ENCODE results near the gene CGGBP1. TPM values are rescaled to one million over a fixed set of nuclear protein-coding genes. Genes with fewer than 3 reads are reported as not detected.
A peak's percentile ranks its signal among the peaks of the same experiment; 100 is the strongest.

CGGBP1 gene, protein sequence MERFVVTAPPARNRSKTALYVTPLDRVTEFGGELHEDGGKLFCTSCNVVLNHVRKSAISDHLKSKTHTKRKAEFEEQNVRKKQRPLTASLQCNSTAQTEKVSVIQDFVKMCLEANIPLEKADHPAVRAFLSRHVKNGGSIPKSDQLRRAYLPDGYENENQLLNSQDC
- total RNA-seq = 100 to 1,000 TPM; 105 to 118 TPM

DNA sequence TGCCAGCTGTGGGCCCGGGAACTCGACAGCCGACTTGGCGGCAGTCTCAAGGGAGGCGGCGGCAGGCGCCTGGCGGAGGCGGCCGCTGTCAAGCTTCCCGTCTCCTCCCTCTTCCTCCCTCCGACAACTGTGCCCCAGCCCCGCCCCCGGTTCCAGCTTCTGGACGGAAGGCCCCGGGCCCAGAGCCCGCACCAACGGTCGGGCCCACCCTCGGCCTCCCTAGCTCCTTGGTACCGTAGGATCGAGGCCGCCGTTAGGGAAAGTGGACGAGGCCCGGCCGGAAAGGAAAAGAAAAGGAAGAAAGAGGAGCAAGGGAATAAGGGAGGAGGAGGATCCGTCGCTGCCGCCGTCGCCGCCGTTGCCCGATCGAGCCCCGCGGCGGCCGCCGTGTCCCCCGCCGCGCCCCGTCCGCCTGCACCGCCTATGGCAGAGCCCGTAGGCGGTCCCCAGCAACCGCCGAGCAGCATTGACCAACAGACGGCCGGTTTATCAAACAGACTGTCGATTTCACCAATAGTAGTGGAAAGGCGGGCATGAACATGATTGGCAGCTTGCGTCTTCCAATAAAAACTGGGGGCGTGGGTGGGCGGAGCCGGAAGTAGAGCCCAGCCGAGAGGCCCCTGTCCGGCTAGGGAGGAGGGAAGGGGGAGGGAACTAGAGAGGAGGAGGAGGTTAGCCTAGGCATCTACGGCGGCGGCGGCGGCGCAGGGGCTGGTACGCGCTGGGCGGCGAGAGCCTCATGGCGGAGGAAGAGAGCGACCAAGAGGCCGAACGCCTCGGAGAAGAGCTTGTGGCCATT lies at the start of gene CGGBP1, which contains the start of gene ZNF654:
CGGBP1 (minus strand) TSS at position 425 of the 799 bp plus-strand sequence. CDS start 3,029 bp downstream, outside the sequence.
ZNF654 (plus strand) TSS at position 675 of the 799 bp plus-strand sequence; CDS start at position 740, 65 bp downstream.
- H3K36me3 Mint-ChIP-seq (ENCODE audit: low read depth) = peaks cover 39% of the 10 kb centered on the region
- DNase-seq = peak; percentile 99
- peak within 1 kb of the TSS; percentile 99 for H3K4me3 Mint-ChIP-seq
- no peaks in the 10 kb centered on the region for H3K9me3 Mint-ChIP-seq
- H3K4me1 Mint-ChIP-seq = peaks cover 51% of the 10 kb centered on the region
- peak within 1 kb of the TSS; percentile 95 for H3K27ac Mint-ChIP-seq
- CTCF ChIA-PET = interaction anchor here (0.6 to 2.3 kb wide), 10 partner anchors 10 to 90 kb away, joined by 3 to 12 read pairs (median 4); partner anchors contain the start of gene C3orf38
- H3K27me3 Mint-ChIP-seq = no peaks in the 10 kb centered on the region
- POLR2A ChIA-PET = interaction anchor here (0.6 to 4.2 kb wide), 30 partner anchors 8 to 832 kb away, joined by 3 to 130 read pairs (median 4); partner anchors contain the start of genes C3orf38 and CHMP2B

DNA sequence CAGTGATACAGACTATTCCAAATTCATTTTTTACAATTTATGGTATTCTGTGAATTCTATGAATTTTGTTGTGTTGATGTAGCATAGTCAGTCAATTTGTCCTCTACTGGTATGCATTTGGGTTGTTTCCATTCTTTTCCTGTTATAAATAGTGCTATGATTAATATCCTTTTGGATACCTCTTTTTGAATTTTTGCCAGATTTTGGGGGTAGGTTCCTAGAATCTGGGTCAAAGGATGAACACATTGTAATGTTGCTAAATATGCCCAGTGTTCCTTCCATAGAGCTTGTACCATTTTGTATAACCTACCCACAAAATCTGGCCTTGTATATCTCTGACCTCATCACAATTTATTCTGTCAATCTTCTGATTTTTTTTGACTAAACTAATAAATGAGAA lies 46.5 kb upstream of the CGGBP1 start:
- Mint-ChIP-seq H3K27ac (no peak overlapping the region), H3K27me3 (no peaks in the 10 kb centered on the region), H3K9me3 (peaks cover 3% of the 10 kb centered on the region), H3K36me3 (ENCODE audit: low read depth) (peaks cover 27% of the 10 kb centered on the region), H3K4me3 (no peak overlapping the region), H3K4me1 (peaks cover 12% of the 10 kb centered on the region)
- ChIA-PET CTCF (interaction anchor here (1.0 kb wide), 1 partner anchor 8 kb away, joined by 3 read pairs; no protein-coding TSS in a partner anchor), POLR2A (interaction anchor here (1.1 to 1.3 kb wide), 2 partner anchors 10 to 47 kb away, joined by 3 read pairs; partner anchors contain the start of gene CGGBP1)
- no peak for DNase-seq

DNA sequence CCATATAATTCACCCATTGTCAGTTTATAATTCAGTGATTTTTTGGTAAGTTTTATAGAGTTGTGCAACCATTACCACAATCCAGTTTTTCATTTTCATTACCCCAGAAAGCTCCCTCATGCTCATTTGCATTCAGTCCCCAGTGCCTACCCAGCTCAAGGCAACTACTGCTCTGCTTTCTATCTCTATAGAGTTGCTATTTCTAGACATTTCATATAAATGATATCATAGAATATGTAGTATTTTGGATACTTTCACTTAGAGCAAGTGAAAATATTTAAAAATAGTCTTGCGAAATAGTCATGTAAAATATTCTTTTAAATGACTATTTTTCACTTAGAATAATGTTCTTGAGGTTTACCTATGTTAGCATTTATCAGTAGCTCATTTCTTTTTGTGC lies 42.3 kb upstream of the CGGBP1 start:
- Mint-ChIP-seq H3K36me3 (ENCODE audit: low read depth) (peaks cover 52% of the 10 kb centered on the region), H3K27ac (no peak overlapping the region), H3K9me3 (peaks cover 20% of the 10 kb centered on the region), H3K27me3 (no peaks in the 10 kb centered on the region), H3K4me1 (peaks cover 14% of the 10 kb centered on the region), H3K4me3 (no peak overlapping the region)
- no peak for DNase-seq
- ChIA-PET POLR2A (interaction anchor here (0.6 to 1.4 kb wide), 2 partner anchors 11 to 49 kb away, joined by 3 to 5 read pairs; no protein-coding TSS in a partner anchor), CTCF (interaction anchor here (2.1 kb wide), 1 partner anchor 12 kb away, joined by 9 read pairs; no protein-coding TSS in a partner anchor)

DNA sequence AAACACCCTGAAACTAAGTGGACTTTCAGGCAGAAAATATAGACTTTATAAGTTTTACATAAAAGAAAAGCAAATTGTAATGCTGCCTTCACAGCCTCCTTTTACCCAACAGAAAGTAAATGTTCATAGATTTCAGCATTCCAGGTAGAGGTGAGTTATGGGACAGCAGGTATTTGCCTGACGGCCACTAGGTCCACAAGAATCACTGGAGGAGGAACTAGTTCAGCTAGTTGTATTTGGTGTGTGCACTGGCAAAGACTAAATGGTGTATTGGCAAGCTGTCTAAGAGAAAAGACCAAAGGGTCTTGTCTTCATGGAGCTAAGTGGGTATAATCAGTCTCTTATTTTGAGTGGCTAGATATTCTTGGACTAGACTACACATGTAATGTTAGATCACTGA lies 34.5 kb upstream of the CGGBP1 start:
- ChIA-PET POLR2A (interaction anchor here (0.9 kb wide), 1 partner anchor 40 kb away, joined by 3 read pairs; no protein-coding TSS in a partner anchor), CTCF (interaction anchor here (0.6 kb wide), 1 partner anchor 19 kb away, joined by 3 read pairs; no protein-coding TSS in a partner anchor)
- Mint-ChIP-seq H3K9me3 (peaks cover 24% of the 10 kb centered on the region), H3K4me1 (peaks cover 2% of the 10 kb centered on the region), H3K36me3 (ENCODE audit: low read depth) (peaks cover 72% of the 10 kb centered on the region), H3K4me3 (no peak overlapping the region), H3K27ac (no peak overlapping the region), H3K27me3 (no peaks in the 10 kb centered on the region)
- DNase-seq = no peak

DNA sequence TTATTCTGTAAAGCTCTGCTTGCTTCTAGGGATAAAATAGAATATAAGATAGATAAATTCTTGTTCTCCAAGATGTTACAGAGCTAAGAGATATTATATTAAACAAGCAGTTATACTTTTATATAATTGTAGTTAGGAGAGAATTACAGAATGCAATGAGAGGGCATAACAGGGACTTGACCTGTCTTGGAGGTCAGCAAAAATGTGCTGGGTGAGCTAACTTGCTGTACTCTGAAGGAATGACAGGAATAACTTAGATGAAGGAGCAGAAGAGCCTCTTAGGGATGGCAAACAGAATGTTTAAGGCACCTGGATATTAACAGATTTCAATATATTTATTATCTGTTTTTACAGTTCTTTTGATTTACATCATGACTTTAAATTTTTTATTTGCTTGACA lies 33.5 kb upstream of the CGGBP1 start:
- H3K9me3 Mint-ChIP-seq = peaks cover 16% of the 10 kb centered on the region
- peaks cover 66% of the 10 kb centered on the region for H3K36me3 Mint-ChIP-seq (ENCODE audit: low read depth)
- ChIA-PET CTCF (no interaction called here), POLR2A (no interaction called here)
- no peak for DNase-seq
- no peak overlapping the region for H3K4me3 Mint-ChIP-seq
- H3K4me1 Mint-ChIP-seq = peaks cover 2% of the 10 kb centered on the region
- no peaks in the 10 kb centered on the region for H3K27me3 Mint-ChIP-seq
- no peak overlapping the region for H3K27ac Mint-ChIP-seq

DNA sequence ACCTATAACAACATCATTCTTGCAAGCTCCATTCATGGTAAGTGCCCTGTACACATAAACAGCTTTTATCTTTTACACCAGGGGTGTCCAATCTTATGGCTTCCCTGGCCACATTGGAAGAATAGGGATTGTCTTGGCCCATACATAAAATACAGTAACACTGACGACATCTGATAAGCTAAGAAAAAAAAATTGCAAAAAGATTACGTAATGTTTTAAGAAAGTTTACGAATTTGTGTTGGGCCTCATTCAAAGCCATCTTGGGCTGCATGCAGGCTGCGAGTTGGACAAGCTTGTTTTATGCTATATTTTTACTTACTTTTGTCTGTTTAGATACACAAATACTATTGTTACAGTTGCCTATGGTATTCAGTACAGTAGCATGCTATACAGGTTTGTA lies 31.9 kb upstream of the CGGBP1 start:
- POLR2A ChIA-PET = interaction anchor here (1.0 to 1.6 kb wide), 2 partner anchors 9 to 10 kb away, joined by 4 to 5 read pairs; no protein-coding TSS in a partner anchor
- CTCF ChIA-PET = interaction anchor here (0.8 to 1.5 kb wide), 2 partner anchors 23 to 61 kb away, joined by 3 to 6 read pairs; no protein-coding TSS in a partner anchor
- Mint-ChIP-seq H3K4me3 (no peak overlapping the region), H3K36me3 (ENCODE audit: low read depth) (peaks cover 59% of the 10 kb centered on the region), H3K27ac (no peak overlapping the region), H3K9me3 (peaks cover 8% of the 10 kb centered on the region), H3K4me1 (no peaks in the 10 kb centered on the region), H3K27me3 (no peaks in the 10 kb centered on the region)
- no peak for DNase-seq

DNA sequence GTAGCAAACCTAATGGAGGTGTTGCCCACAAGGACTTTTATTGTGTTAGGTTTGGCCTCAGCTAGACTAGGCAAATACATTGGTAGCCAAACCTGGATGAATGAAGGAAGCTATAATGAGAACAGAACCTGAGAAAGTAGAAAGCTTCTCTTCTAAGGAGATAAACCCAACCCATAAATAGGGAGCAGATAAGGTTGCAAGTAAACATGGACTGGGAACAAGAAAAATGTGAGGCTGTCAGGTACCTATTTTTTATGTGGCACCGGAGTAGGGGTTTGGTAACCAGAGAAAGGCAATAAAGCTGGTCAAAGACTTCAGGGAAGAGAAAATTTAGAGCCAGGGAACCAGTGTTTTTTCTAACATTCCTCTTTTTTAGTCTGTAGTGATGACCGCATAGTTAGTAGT lies 25.3 kb upstream of the CGGBP1 start:
- POLR2A ChIA-PET = no interaction called here
- Mint-ChIP-seq H3K36me3 (ENCODE audit: low read depth) (peaks cover 38% of the 10 kb centered on the region), H3K27me3 (no peaks in the 10 kb centered on the region), H3K4me1 (no peaks in the 10 kb centered on the region), H3K4me3 (no peak overlapping the region), H3K9me3 (peaks cover 2% of the 10 kb centered on the region), H3K27ac (no peak overlapping the region)
- CTCF ChIA-PET = no interaction called here
- DNase-seq = no peak

DNA sequence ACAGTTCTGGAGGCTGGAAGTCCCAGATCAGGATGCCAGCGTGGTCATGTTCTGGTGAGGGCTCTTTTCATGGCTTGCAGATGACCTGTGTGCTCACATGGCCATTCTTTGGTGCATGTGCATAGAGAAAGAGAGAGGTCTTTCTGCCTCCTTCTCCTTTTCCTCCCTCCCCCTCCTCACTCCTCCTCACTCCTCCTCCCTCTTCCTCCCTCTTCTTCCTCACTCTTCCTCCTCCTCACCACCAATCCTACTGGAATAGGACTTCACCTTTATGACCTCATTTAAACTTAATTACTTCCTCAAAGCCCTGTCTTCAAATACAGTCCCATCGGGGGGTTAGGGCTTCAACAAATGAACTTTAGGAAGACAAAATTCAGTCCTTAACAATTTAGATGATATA lies 24.0 kb upstream of the CGGBP1 start:
- CTCF ChIA-PET = no interaction called here
- Mint-ChIP-seq H3K4me1 (no peaks in the 10 kb centered on the region), H3K36me3 (ENCODE audit: low read depth) (peaks cover 36% of the 10 kb centered on the region), H3K9me3 (peaks cover 2% of the 10 kb centered on the region), H3K4me3 (no peak overlapping the region), H3K27me3 (no peaks in the 10 kb centered on the region), H3K27ac (no peak overlapping the region)
- no peak for DNase-seq
- POLR2A ChIA-PET = no interaction called here

DNA sequence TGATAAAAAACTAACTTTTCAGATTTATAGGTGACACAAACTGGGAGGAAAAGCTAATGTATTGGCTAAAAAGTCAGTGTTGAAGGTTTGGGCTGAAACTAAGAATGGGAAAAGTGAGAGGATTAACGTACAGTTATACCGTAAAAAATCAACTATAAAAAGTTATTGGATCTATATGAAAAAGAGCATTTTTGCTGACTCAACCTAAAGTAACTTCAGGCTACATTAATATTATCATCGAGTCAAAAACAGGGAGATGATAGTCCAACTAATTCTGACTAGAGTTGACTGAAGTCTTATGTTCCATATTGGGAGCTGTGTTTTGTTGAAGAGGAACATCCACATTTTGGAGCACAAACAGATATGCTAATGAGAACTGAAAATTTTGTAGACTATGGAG lies 20.1 kb upstream of the CGGBP1 start:
- no peaks in the 10 kb centered on the region for H3K27me3 Mint-ChIP-seq
- H3K36me3 Mint-ChIP-seq (ENCODE audit: low read depth) = peaks cover 26% of the 10 kb centered on the region
- H3K4me3 Mint-ChIP-seq = no peak overlapping the region
- ChIA-PET POLR2A (interaction anchor here (1.2 kb wide), 1 partner anchor 21 kb away, joined by 3 read pairs; no protein-coding TSS in a partner anchor), CTCF (interaction anchor here (1.1 kb wide), 1 partner anchor 74 kb away, joined by 3 read pairs; no protein-coding TSS in a partner anchor)
- H3K9me3 Mint-ChIP-seq = peaks cover 2% of the 10 kb centered on the region
- H3K27ac Mint-ChIP-seq = no peak overlapping the region
- DNase-seq = no peak
- peaks cover 9% of the 10 kb centered on the region for H3K4me1 Mint-ChIP-seq

DNA sequence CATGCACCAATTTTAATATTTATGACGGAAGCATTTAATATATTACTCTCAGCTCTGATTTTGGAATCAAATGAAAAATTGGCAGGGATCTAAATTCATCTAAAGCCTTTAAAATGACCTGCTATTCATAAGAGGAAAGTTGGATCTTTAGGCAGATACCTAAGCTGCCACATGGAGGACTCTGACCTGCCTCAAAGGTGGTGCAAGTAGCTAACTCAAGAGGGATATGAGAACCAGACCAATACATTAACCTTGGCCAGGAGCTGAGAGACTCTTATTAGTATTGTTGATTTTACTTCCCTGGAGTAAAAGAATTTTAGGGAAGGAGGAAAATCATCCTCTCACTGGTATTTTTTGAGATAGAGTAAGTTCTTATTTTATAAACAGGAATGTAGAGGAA lies 17.9 kb upstream of the CGGBP1 start:
- H3K4me1 Mint-ChIP-seq = peaks cover 9% of the 10 kb centered on the region
- ChIA-PET CTCF (no interaction called here), POLR2A (no interaction called here)
- H3K9me3 Mint-ChIP-seq = peaks cover 12% of the 10 kb centered on the region
- H3K4me3 Mint-ChIP-seq = no peak overlapping the region
- no peak for DNase-seq
- no peak overlapping the region for H3K27ac Mint-ChIP-seq
- H3K27me3 Mint-ChIP-seq = no peaks in the 10 kb centered on the region
- H3K36me3 Mint-ChIP-seq (ENCODE audit: low read depth) = peaks cover 31% of the 10 kb centered on the region

DNA sequence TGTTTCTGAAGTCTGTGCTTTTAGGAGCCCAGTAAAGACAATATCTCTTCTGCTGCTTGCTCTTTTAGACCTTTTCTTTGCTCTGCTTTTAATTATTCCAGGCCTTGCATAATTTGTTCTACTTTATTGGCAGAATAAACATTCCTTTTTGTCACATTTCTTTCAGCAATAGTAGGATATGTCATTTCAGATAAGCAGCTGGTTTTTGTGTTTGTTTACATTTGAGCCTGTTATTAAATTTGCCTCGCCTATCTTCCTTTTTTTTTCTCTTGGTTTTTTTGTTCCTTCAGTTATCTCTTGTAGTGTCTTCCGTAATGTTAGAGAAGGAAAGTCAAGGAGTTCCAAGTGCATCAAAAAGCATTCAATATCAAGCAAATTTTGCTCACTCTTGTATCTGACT lies 16.7 kb upstream of the CGGBP1 start:
- CTCF ChIA-PET = no interaction called here
- no peak overlapping the region for H3K27ac Mint-ChIP-seq
- peaks cover 15% of the 10 kb centered on the region for H3K9me3 Mint-ChIP-seq
- DNase-seq = no peak
- peaks cover 34% of the 10 kb centered on the region for H3K36me3 Mint-ChIP-seq (ENCODE audit: low read depth)
- H3K4me3 Mint-ChIP-seq = no peak overlapping the region
- POLR2A ChIA-PET = no interaction called here
- peaks cover 9% of the 10 kb centered on the region for H3K4me1 Mint-ChIP-seq
- H3K27me3 Mint-ChIP-seq = no peaks in the 10 kb centered on the region

DNA sequence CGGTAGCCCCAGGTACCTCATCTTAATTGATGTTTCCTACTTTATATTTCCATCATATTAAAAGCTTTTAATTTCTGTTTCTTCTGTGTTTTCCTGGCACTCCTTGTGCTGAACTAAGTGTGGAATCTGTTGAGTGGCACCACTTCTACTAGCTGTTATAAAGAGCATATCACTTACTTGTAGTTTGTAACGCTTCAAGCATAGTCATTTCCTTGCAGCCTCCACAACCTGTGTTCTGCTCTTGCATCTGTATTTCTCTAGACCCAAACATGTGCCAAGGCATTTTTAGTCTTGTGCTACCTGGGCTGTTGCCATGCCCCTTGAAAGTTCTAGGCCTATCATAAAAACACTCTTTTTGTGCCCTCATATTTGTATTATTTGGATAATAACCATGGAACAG lies 16.3 kb upstream of the CGGBP1 start:
- no peak overlapping the region for H3K4me3 Mint-ChIP-seq
- H3K27ac Mint-ChIP-seq = no peak overlapping the region
- H3K4me1 Mint-ChIP-seq = peaks cover 9% of the 10 kb centered on the region
- H3K36me3 Mint-ChIP-seq (ENCODE audit: low read depth) = peaks cover 37% of the 10 kb centered on the region
- no peak for DNase-seq
- CTCF ChIA-PET = interaction anchor here (1.3 kb wide), 1 partner anchor 40 kb away, joined by 3 read pairs; no protein-coding TSS in a partner anchor
- POLR2A ChIA-PET = no interaction called here
- H3K27me3 Mint-ChIP-seq = no peaks in the 10 kb centered on the region
- peaks cover 16% of the 10 kb centered on the region for H3K9me3 Mint-ChIP-seq

DNA sequence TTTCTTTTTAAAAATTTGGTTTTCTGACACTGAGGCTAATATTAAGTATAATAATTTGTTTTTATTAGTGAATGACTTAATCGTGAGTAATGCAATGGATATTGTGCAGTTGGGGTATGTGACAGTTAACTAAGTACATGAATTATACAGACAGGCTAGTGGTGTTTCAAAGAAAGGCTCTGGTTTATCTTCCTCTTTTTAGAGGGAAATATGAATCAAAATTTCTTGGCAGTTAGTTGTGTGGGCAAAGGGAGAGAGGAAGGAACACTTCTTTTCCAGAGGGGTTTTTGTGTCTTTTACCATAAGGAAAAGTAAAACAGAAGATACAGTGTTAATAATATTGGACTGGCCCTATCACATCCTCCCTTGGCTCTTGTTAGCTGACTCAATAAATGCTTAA lies 2.9 kb upstream of the CGGBP1 start:
- no peaks in the 10 kb centered on the region for H3K27me3 Mint-ChIP-seq
- CTCF ChIA-PET = interaction anchor here (1.6 kb wide), 1 partner anchor 84 kb away, joined by 3 read pairs; no protein-coding TSS in a partner anchor
- no peaks in the 10 kb centered on the region for H3K9me3 Mint-ChIP-seq
- H3K4me1 Mint-ChIP-seq = peaks cover 41% of the 10 kb centered on the region
- peaks cover 27% of the 10 kb centered on the region for H3K36me3 Mint-ChIP-seq (ENCODE audit: low read depth)
- no peak overlapping the region for H3K27ac Mint-ChIP-seq
- POLR2A ChIA-PET = interaction anchor here (1.4 to 4.2 kb wide), 2 partner anchors 9 to 89 kb away, joined by 3 to 130 read pairs; partner anchors contain the start of gene C3orf38
- DNase-seq = no peak
- H3K4me3 Mint-ChIP-seq = peak overlapping the region; percentile 21

Data from activated CD4-positive, alpha-beta memory T cell treated with anti-CD3 and anti-CD28 coated beads, Interleukin-2, amount 10 ng/mL, durations not matched to agents 7 days and 5 days (primary cell).